Measurements from ENCODE around the gene SYT6.
"Not testable (repeated sequence)": the region's sequence is repeated elsewhere in the genome, so short reads cannot be mapped to it uniquely, and the experiment has no call there.

SYT6 gene

GRCh38 chr1:114090738-114091505 is 62.7 kb downstream of the SYT6 start:
- DNase-seq = no peak

GRCh38 chr1:114089502-114090138 is 64.0 kb downstream of the SYT6 start:
- no peak for DNase-seq

DNA sequence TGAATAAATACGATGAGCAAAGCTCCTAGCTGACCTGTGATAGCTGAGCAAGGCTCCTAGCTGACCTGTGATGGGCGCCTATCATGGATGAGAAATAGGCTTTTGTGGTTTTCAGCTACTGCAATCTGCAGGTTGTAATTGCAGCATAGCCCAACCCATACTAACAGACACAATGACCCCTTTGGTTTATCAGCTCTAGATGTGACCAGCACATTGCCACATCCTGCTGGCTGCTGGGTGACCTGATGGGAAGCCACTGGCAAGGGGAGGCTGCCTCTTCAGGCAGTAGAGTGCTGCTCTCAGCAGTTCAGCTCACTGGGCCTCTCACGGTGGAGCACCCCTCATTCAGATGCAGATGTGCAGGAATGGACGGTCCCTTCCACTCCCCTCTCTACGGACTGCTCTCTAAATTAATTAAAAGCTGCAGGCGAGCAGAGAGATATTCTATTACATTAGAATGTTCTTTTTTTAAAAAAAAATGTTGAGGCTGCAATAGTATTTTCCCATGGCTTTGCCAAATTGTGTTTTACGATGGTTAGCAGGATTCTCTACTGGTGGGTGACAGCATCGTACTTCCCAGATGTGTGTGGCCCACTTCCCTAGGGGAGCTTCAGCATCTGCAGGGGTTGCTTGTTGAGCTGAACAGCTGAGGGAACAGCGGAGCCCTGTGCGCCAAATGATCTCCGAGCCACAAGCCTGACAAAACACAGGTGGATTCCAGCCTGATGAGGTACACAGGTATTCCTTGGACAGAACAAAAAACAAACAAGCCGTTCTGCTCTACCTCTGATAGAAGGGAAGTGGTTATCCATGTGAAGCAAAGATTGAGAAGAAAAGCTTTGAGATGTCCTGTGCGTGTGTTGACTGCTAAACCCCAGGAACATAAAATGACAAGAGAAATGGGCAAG is 65.0 kb downstream of the SYT6 start:
- no peak for DNase-seq

DNA sequence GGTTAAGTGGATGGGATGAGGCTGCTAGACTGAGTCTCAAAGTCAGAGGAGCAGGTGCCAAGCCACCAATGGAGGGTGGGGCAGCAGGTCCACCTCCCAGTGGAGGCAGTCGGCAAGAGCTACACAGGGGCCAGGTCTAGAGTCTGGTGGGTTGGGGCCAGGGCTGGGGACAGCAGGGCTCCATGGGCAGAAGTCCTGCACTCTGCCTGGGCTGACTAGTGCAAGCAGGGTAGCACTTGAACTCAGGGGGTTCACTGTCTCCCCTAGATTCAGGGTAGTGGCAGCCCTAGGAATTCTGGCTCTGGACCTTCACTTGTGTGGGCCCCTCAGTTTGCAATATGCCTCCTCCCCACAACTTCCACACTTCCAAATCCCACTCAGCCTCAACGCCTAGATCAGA is 66.2 kb downstream of the SYT6 start:
- DNase-seq = no peak

DNA sequence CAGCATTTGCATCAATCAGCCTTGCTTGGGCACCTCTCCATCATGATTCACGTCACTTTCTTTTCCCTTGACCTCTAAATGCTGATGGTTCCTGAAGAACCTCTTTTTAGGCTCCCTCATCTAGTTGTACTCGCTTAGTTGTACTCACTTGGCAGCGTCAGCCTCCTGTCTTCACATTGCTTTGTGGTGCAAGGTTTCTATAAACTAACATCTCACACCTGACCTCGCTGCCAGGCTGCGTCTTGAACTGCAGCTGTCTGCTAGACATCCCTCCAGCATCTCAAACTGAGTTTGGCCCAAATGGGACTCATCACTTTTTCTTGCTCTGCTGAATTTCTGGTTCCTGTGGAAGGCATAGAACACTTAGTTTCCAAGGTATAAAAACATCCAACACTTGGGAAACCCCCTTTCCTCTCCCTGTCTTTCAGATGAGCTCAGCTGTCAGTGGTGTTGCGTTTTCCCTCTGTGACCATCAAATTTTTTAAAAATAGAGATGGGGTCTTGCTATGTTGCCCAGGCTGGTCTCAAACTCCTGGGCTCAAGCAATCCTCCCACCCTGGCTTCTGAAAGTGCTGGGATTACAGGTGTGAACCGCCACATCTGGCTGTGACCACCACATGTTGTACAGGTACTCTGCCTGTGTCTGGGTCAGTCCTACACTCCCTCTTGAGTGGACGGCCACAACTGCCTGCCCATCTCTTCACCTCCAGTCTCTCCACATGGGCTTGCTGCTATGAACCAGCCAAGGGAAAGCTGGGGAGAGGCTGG is 66.9 kb downstream of the SYT6 start:
- DNase-seq = no peak

DNA sequence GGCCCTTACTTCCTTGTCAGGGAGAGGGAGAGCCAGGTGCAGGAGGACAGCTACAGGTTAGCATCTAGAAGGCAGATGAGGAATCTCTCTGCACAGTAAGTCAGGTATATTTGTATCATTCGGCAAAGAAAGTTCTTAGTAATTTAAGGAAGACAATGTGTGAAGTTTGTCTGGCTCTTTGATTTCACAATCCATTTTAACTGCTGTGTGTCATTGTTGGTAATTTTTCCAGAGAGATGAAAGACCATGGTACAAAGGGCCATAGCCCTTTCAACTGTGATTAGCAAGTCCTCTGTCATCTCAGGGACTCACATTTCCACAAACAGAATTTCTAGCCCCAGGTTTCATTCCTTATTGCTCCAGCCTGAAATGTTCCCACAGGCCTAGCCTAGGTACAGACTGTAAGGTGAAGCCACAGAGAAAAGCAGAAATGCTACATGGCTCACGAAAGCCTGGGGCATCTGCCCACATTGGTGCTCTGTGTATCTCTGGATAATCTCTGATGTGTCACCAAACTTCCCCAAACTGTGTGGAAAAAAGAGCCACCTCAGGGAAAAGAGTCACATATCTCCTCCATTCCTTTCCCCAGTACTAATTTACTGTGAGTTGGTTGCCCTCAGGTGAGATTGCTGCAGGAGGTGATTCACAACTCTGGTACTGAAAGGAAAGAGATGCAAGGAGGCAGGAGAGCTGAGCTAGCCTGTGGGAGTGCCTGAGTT is 70.6 kb downstream of the SYT6 start:
- DNase-seq = no peak

DNA sequence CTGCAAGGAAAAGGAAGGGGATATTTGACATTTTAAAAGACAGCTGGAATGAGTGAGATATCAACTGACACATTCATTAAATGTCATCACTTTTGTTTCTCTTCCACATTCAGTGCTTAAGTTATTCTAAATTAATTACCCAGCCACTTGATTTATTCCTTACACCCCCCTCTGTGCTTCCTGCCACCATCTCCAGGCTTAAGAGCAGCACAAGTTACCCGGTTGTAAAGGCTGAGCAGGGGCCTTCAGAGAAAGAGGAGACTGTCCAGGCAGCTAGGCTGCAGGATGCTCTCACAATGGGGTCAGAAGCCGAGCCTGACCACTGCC is 71.4 kb downstream of the SYT6 start:
- DNase-seq = no peak

GRCh38 chr1:114081437-114082303 is 72.0 kb downstream of the SYT6 start:
- DNase-seq = no peak

DNA sequence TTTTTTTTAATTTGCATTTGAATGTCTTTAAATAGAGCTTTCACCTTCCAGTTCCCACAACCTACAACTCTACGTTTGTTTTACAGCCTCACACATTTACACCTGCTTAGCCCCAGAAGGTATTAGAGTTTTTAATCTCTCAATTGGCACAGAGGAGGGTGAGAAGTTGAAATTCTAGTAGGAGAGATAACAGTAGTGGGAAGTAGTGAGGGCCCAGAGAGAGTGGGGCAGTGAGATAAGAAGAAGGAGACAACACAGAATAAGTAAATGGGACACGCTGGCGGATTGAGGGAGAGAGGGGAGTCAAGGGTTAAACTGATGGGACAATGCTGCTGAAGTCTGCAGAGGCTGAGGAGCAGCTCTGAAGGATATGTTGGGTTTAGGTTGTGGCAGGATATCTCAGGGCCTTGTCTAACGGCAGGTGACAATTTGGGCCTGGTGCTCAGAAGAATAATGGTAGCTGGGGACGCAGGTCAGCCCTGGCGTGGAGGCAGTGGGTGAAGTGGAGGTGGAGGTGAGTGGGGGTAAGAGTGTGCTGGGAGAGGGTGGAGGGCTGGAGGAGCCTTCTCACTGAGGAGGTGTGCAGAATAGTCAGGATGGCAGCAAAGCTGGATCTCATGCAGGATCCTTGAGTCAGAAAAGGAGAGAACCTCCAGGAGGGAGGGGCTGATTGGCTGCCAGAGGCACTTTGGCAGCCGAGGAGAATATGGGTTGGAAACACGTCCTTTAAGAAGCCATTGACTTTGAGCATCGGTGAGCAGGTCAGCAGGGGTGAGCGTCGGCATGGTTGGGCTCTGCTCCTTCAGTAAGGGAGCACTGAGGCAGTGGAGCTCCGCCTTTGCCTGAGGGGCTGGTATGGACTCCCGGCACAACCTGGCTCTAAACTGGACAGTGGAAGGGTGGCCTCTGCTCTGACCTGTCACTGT is 72.9 kb downstream of the SYT6 start:
- DNase-seq = no peak

GRCh38 chr1:114079596-114080190 is 74.0 kb downstream of the SYT6 start:
- DNase-seq = no peak

GRCh38 chr1:114078116-114078515 is 75.6 kb downstream of the SYT6 start:
- no peak for DNase-seq

- DNase-seq = no peak
Measured at GRCh38 chr1:114077188-114077587, 76.5 kb downstream of the SYT6 start.

DNA sequence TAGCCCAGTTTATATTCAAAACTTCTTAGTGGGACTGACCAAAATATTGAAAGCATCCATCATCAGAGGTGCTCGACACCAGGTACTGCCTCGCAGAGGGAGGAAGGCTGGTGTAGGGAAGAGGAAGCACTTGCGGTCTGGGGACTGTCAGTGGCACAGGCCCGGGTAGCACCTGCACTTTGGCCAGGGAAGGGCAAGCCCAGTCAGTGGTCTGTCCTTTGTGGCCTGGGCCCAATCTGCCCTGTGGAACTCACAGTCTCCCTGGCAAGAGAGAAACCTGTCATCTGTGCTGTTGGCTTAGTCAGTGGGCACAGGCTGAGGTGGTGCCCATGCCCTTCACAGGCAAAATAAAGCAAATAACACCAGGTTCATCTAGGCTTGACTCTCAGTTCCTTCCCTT is 77.4 kb downstream of the SYT6 start:
- DNase-seq = no peak

DNA sequence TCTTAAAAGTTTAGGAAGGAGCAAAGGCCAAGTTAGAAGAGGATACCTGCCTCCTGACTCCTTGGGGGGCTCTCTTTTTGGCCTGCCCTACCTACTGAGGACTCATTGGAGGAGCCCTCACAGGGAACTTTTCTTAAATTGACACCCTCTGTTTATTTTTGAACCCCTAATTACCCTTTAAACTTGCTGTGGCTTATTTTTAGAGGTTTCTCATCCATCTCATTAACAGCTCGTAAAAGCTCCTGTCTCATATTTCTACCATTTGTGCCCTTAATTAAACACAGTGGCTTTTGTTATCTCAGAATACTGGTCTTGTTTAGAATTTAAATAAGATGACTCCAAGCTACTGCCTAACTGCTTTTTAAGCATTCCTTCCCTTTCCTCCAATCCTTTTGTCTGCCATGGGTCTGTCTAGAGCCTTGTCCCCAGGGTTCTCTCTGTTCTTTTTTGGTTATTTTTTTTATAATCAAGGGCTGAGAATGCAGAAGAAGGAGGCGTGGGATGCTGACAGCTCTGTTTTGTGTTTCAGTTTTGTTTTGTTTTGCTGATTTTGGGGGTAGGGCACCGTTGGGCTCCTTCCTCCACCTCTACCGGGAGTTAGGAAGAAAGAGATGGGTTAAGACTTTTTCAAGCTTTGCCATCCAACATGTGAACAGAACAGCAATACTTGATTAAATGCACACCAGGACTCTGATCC is 78.0 kb downstream of the SYT6 start:
- no peak for DNase-seq

- no peak for DNase-seq
Measured at GRCh38 chr1:114075105-114075504, 78.6 kb downstream of the SYT6 start.

DNA sequence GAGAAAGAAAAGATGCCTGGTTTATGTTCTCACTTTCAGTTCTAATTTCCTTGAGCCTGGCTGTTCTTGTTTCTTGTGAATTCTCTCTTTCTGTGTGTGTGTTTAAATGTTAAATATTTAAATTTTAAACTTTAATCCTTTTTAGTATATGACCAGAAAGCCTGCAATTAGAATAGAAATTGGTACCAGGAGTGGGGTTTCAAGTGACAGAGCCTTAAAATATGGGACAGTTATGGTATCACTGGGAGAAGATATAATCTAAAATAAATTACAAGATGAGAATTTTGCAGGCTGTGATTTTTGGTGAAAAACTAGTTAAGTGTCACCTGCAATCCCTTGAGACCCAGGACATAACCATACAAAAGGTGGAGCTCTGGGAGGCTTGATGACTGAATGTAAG is 81.4 kb downstream of the SYT6 start:
- DNase-seq = no peak

DNA sequence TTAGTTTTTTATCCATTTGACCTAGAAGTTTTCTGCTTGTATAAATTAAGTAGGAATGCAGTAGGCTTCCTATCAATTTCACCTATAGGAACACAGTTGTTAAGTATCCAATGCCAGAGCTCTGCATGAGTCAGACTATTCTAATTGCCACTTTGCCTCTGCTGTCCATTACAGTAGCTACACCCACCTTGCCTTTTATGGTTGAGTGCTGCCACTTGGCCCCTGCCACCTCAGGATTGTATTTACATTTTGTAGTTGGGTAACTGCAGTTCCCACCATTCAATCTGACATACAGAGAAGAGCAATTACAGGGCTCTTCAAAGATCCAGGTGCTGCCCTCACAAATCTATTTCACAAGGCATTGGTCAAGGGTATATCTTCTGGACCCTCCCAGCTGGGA is 83.9 kb downstream of the SYT6 start:
- not testable (repeated sequence) for DNase-seq

DNA sequence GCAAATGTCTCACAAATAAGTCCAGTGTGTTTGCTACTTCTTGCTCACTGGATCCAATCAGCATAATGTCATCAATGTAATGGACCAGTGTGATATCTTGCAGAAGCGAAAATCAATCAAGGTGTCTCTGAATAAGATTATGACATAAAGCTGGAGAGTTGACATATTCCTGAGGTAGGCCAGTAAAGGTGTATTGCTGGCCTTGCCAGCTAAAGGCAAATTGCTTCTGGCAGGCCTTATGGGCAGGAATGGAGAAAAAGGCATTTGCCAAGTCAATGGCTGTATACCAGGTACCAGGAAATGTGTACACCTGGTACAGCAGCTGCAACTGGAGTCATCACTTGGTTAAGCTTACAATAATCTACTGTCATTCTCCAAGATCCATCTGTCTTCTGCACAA is 85.0 kb downstream of the SYT6 start:
- DNase-seq = not testable (repeated sequence)

DNA sequence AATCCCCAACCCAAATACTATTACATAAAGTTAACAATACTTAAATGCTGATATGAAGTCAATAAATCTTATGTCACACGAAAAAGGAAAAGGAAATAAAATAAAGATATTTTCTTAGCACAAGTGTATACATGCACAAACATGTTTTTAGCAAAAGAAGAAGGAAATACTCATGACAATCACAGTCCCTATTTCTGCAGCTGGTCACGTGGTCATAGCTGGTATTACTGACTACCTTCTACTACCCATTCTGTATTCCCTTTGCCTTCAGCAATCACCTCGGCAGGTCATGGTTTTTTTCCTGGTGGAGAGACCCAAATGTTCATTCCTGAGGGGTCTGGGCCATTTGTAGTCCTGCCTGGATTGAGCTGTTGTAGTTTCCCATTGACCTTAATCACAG is 88.0 kb downstream of the SYT6 start:
- not testable (repeated sequence) for DNase-seq

Data from activated CD4-positive, CD25-positive, alpha-beta regulatory T cell (primary cell).